Gastrocnemius medialis (tissue), 4 donors: ENCODE results near the gene TRAPPC2.

Experiments
- POLR2A ChIP-seq, 2 donors: fragments of 450-650 bp; IDR thresholded peaks; one replicate each; pipeline ENCODE4 v1.6.1; 2017; ENCODE audit warnings: antibody characterized with exemption in 2 of 2, mild to moderate bottlenecking in 2 of 2, moderate library complexity in 2 of 2
- TF ChIP-seq, protein P1 (sequence below), 5 experiments: fragments of 450-650 bp in 3 of 5; fragments of 200-600 bp in 2 of 5; sonication (generic) in 2 of 5; IDR thresholded peaks in 4 of 5; conservative IDR thresholded peaks in 1 of 5; 1 replicate in 4 of 5; 2 replicates in 1 of 5; pipeline ENCODE4 v1.5.1; 2016 to 2019; ENCODE audit warnings: antibody characterized with exemption in 5 of 5, mild to moderate bottlenecking in 3 of 5, moderate library complexity in 3 of 5

DNA sequence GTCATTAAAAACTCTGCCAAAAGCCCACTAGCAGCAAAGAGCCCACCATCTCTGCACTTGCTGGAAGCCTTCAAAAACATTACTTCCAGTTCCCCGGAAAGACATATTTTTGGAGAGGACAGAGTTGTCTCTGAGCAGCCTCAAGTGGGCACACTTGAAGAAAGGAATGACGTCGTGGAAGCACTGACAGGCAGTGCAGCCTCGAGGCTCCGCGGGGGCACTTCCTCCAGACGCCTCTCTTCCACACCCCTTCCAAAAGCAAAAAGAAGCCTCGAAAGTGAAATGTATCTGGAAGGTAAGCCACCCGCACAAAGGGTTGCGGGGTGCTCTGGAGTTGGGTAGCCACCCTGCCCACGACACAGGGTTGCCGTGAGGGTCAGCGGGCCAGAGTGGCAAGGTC lies 26.0 kb upstream of the TRAPPC2 start:
- no peak for TF ChIP-seq POLR2A (IDR thresholded peaks at IDR 0.05)
- TF ChIP-seq, protein P1, sequence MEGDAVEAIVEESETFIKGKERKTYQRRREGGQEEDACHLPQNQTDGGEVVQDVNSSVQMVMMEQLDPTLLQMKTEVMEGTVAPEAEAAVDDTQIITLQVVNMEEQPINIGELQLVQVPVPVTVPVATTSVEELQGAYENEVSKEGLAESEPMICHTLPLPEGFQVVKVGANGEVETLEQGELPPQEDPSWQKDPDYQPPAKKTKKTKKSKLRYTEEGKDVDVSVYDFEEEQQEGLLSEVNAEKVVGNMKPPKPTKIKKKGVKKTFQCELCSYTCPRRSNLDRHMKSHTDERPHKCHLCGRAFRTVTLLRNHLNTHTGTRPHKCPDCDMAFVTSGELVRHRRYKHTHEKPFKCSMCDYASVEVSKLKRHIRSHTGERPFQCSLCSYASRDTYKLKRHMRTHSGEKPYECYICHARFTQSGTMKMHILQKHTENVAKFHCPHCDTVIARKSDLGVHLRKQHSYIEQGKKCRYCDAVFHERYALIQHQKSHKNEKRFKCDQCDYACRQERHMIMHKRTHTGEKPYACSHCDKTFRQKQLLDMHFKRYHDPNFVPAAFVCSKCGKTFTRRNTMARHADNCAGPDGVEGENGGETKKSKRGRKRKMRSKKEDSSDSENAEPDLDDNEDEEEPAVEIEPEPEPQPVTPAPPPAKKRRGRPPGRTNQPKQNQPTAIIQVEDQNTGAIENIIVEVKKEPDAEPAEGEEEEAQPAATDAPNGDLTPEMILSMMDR (IDR thresholded peaks at IDR 0.05 in 4 of 5, conservative IDR thresholded peaks at IDR 0.05 in 1 of 5): no peak
